Measurements from ENCODE around the gene NSRP1. TPM values are rescaled to one million over a fixed set of nuclear protein-coding genes. Genes with fewer than 3 reads are reported as not detected.

The NSRP1 gene
- total RNA-seq, 4 donors from 2014 or later = 18.5 to 39.4 (median 31.1) TPM

DNA sequence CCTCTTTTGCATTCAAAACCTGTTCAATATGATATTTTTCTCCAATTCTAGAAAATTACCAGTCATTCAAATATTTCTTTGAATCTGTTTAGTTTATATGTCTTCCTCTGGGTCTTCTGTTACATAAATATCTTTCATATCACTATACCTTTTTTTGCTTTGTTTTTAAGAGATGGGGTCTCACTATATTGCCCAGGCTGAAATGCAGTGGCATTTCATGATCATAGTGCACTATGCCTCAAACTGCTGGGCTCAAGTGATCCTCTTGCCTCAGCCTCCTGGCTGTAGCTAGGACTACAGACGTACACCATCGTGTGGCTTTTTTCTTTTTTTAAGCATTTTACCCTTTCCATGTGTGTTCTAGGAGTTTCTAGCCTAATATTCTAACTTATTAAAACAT lies 38.8 kb downstream of the NSRP1 start:
- no peak for TF ChIP-seq CTCF (IDR thresholded peaks at IDR 0.05; ENCODE audit: low read depth)

GRCh38 chr17:30158896-30159625 lies 42.4 kb downstream of the NSRP1 start:
- no peak for TF ChIP-seq CTCF (IDR thresholded peaks at IDR 0.05; ENCODE audit: low read depth)

DNA sequence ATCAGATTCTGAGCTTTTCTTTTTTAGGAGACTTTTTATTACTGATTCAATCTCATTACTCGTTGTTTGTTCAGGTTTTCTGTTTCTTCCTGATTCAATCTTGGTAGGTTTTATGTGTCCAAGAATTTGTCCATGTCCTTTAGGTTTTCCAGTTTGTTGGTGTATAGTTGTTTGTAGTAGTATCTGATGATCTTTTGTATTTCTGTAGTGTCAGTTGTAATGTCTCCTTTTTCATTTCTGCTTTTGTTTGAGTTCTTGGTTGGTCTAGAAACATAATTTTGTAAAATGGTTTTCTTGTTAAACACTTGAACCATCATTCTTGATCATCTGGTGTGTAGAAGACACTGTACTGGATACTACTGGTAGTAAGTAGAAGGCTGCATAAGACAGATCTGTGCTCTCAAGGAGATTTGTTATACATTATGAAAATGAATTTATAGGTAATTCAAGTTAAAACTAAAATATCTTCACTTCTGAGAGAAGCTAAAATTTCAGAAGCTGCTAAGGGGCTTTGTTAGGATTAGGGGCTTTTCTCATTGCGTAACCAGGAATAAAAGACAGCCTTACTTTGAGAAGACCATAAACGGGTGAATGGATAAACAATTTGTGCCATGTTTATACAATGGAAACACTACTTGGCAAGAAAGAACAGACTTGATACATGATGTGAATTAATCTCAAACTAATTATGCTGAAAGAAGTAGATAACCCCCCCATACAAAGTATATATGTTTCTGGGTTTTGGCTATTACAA lies 44.0 kb downstream of the NSRP1 start:
- TF ChIP-seq CTCF (IDR thresholded peaks at IDR 0.05; ENCODE audit: low read depth) = no peak

GRCh38 chr17:30161601-30162000 lies 45.0 kb downstream of the NSRP1 start:
- no peak for TF ChIP-seq CTCF (IDR thresholded peaks at IDR 0.05; ENCODE audit: low read depth)

- TF ChIP-seq CTCF (IDR thresholded peaks at IDR 0.05; ENCODE audit: low read depth) = no peak
Observed at GRCh38 chr17:30164531-30164930, 47.9 kb downstream of the NSRP1 start.

GRCh38 chr17:30165147-30165546 lies 48.5 kb downstream of the NSRP1 start:
- no peak for TF ChIP-seq CTCF (IDR thresholded peaks at IDR 0.05; ENCODE audit: low read depth)

- no peak for TF ChIP-seq CTCF (IDR thresholded peaks at IDR 0.05; ENCODE audit: low read depth)
Observed at GRCh38 chr17:30165960-30166359, 49.3 kb downstream of the NSRP1 start.

All from subcutaneous adipose tissue (tissue), 4 donors.